Pons (tissue), 1 donor: ENCODE measurements around the gene TMEM245.

Experiments
- DNase-seq: peaks from one replicate; pipeline ENCODE4 v3.0.0-alpha.2; 2016; ENCODE audit warnings: low spot score

TMEM245 gene

GRCh38 chr9:109119439-109120203 is at the start of gene TMEM245:
Gene TMEM245, minus strand, starts transcription at chr9:109119947. Its CDS starts 34 bp downstream, at chr9:109119913.
- peak; percentile 99 for DNase-seq

- no peak for DNase-seq
Measured at GRCh38 chr9:109168170-109168569, 48.4 kb upstream of the TMEM245 start.

- DNase-seq, result no peak
Measured at GRCh38 chr9:109167716-109168115, 48.0 kb upstream of the TMEM245 start.

GRCh38 chr9:109166771-109167601 is 47.2 kb upstream of the TMEM245 start, which contains the start of gene FRRS1L:
Gene FRRS1L, minus strand, starts transcription at chr9:109167249. Its CDS starts 111 bp downstream, at chr9:109167138.
- peak; percentile 13 for DNase-seq

- DNase-seq, result no peak
Measured at GRCh38 chr9:109166171-109166770, 46.5 kb upstream of the TMEM245 start.

GRCh38 chr9:109164042-109164441 is 44.3 kb upstream of the TMEM245 start:
- no peak for DNase-seq

GRCh38 chr9:109163194-109163593 is 43.4 kb upstream of the TMEM245 start:
- DNase-seq, result no peak

- DNase-seq, result no peak
Measured at GRCh38 chr9:109162677-109163076, 42.9 kb upstream of the TMEM245 start.

GRCh38 chr9:109161471-109161870 is 41.7 kb upstream of the TMEM245 start:
- no peak for DNase-seq

GRCh38 chr9:109159583-109159982 is 39.8 kb upstream of the TMEM245 start:
- no peak for DNase-seq

GRCh38 chr9:109158651-109159050 is 38.9 kb upstream of the TMEM245 start:
- DNase-seq, result no peak

- no peak for DNase-seq
Measured at GRCh38 chr9:109156708-109157107, 37.0 kb upstream of the TMEM245 start.

GRCh38 chr9:109150925-109151545 is 31.3 kb upstream of the TMEM245 start:
- no peak for DNase-seq

GRCh38 chr9:109149722-109150121 is 30.0 kb upstream of the TMEM245 start:
- DNase-seq, result no peak

- DNase-seq, result no peak
Measured at GRCh38 chr9:109149089-109149488, 29.3 kb upstream of the TMEM245 start.

GRCh38 chr9:109145051-109145450 is 25.3 kb upstream of the TMEM245 start:
- no peak for DNase-seq

GRCh38 chr9:109143881-109144562 is 24.3 kb upstream of the TMEM245 start:
- no peak for DNase-seq

GRCh38 chr9:109141375-109141774 is 21.6 kb upstream of the TMEM245 start:
- DNase-seq, result no peak

GRCh38 chr9:109139851-109140250 is 20.1 kb upstream of the TMEM245 start:
- DNase-seq, result no peak

- no peak for DNase-seq
Measured at GRCh38 chr9:109138421-109138820, 18.7 kb upstream of the TMEM245 start.

- no peak for DNase-seq
Measured at GRCh38 chr9:109134167-109134578, 14.4 kb upstream of the TMEM245 start.

GRCh38 chr9:109133533-109133932 is 13.8 kb upstream of the TMEM245 start:
- DNase-seq, result no peak
